B cell (primary cell): ENCODE data around the gene DDX59.

Experiments used
- CTCF ChIP-seq: fragments of 200-600 bp; IDR thresholded peaks from one replicate; pipeline ENCODE4 v1.8.0; 2022; ENCODE audit warnings: antibody characterized with exemption, mild to moderate bottlenecking
- EZH2 ChIP-seq: IDR thresholded peaks from 2 replicates; pipeline ENCODE4 v1.6.1; 2012; ENCODE audit warnings: borderline replicate concordance, low read depth, mild to moderate bottlenecking, moderate library complexity, low read length; ENCODE audit not compliant: insufficient read depth, poor library complexity, severe bottlenecking

GRCh38 chr1:200670242-200671118 is 773 bp upstream of the DDX59 start:
- TF ChIP-seq CTCF (no peak), EZH2 (no peak)
